22Rv1 (cell line): ENCODE results near the gene MRPL33.

Experiments
- ZFX ChIP-seq: fragments of 450-650 bp; IDR thresholded peaks from 2 replicates; pipeline ENCODE4 v1.6.1; 2017; ENCODE audit warnings: antibody characterized with exemption, borderline replicate concordance
- TF ChIP-seq, protein P1 (sequence below): fragments of 450-650 bp; IDR thresholded peaks from 2 replicates; pipeline ENCODE4 v1.5.1; 2017; ENCODE audit warnings: mild to moderate bottlenecking

DNA sequence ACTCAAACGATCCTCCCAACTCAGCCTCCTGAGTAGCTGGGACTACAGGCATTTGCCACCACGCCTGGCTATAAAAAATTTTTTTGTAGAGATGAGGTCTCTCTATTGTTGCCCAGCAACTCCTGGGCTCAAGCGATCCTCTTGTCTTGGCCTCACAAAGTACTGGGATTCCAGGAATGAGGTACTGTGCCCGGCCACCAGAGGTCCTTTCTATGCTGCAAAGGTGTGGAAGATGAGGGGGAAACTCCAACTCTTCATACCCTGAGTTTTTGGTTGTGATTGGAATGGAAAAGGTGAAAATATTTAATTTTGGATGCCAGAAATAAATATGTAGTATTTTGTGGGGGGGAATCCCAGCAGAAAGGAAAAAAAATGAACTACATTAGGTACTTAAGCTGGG is 36.0 kb downstream of the MRPL33 start:
- TF ChIP-seq, protein P1, sequence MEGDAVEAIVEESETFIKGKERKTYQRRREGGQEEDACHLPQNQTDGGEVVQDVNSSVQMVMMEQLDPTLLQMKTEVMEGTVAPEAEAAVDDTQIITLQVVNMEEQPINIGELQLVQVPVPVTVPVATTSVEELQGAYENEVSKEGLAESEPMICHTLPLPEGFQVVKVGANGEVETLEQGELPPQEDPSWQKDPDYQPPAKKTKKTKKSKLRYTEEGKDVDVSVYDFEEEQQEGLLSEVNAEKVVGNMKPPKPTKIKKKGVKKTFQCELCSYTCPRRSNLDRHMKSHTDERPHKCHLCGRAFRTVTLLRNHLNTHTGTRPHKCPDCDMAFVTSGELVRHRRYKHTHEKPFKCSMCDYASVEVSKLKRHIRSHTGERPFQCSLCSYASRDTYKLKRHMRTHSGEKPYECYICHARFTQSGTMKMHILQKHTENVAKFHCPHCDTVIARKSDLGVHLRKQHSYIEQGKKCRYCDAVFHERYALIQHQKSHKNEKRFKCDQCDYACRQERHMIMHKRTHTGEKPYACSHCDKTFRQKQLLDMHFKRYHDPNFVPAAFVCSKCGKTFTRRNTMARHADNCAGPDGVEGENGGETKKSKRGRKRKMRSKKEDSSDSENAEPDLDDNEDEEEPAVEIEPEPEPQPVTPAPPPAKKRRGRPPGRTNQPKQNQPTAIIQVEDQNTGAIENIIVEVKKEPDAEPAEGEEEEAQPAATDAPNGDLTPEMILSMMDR, result peak; percentile 66
- TF ChIP-seq ZFX, result no peak
